HL-60/S4 treated with phorbol 12-myristate 13-acetate at 8.2 ng/mL for 4 days and 3 days (cell line): ENCODE results near the gene CLMN.

Experiments
- in situ Hi-C: fragments of 300-500 bp; cut with MboI; formaldehyde crosslinking; loops from 2 replicates; pipeline ENCODE4 v1.15.0; 2022; ENCODE audit warnings: low sequenced_read_pairs

The CLMN gene

GRCh38 chr14:95245334-95245733, 74.4 kb downstream of the CLMN start:
- in situ Hi-C loops: no loop called here

DNA sequence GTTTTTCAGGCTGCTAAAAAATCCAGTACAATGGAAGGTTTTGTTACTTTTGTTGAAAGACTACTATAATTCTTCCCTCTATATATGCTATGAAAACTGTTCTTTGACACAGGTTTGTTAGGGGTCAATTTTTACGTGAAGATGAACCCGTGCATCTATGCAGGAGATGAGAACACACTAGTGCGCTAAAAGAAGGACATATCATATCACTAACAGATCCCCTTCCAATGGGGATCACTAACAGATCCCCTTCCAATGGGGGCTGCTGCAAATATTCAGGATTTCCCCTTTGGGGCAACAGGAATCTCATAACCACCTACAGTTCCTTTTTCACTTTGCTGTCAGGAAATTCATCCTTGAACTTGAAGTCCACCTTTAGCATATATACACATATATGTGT, 75.1 kb downstream of the CLMN start:
- in situ Hi-C loops: no loop called here

GRCh38 chr14:95242870-95243269, 76.8 kb downstream of the CLMN start:
- in situ Hi-C loops: no loop called here

GRCh38 chr14:95240859-95241813, 78.6 kb downstream of the CLMN start:
- in situ Hi-C loops: no loop called here

- in situ Hi-C loops: no loop called here
These were observed 81.0 kb downstream of the CLMN start for GRCh38 chr14:95238487-95239298.

DNA sequence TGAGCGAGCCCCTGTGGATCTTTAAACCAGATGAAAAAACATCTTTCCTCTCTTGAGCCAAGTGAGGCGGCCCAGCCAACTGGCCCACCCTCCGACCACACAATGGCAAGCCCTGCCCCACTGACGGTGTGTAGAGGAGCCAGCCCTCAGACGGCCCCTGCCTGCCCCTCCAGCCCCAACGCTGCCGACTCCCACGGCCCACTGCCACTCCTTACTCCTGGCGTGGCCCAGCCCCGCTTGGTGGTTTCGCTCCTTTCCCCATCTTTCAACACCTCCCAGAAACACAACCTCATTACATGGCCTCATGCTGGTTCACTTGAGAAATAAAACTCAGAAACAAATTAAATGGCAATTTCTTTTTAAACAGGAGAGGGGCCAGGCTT, 81.8 kb downstream of the CLMN start:
- in situ Hi-C loops: no loop called here

- in situ Hi-C loops: no loop called here
These were observed 82.4 kb downstream of the CLMN start for GRCh38 chr14:95237121-95237957.

DNA sequence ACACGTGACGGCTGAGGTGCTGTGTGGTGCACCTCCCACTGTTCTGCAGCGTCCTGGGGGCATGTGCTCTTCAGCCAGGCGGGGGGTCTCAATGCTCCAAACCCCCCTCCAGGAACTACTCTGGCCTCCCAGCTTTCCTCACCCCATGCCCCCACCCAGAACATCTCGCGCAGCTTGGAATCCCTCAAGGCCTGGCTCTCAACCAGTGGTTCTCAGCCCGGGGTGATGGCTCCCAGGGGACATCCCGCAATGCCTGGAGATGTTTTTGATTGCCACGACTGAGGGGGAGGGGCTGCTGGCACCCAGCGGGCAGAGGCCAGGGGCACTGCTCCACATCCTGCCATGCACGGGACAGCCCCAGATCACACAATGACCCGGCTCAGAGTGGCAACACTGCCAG, 83.5 kb downstream of the CLMN start:
- in situ Hi-C loops: no loop called here

- in situ Hi-C loops: no loop called here
These were observed 83.9 kb downstream of the CLMN start for GRCh38 chr14:95235767-95236166.

DNA sequence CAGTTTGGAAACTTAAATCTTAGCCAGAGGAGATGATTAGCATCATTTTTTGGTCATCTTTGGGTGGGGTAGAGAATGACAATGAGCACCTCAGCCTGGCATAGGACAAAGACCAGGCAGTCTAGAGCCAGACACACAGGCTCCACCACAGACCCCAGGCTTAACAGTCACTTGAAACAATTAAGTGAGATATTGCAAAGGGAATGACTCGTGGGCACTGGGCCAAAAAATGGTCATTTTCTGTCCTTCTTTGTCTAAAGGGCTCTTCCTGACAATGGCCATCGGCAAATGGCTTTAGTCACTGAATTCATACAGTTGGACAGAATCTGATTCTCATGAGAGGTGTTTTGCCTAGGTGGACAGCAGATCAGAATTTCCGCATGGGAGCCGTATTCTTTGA, 84.4 kb downstream of the CLMN start:
- in situ Hi-C loops: no loop called here

DNA sequence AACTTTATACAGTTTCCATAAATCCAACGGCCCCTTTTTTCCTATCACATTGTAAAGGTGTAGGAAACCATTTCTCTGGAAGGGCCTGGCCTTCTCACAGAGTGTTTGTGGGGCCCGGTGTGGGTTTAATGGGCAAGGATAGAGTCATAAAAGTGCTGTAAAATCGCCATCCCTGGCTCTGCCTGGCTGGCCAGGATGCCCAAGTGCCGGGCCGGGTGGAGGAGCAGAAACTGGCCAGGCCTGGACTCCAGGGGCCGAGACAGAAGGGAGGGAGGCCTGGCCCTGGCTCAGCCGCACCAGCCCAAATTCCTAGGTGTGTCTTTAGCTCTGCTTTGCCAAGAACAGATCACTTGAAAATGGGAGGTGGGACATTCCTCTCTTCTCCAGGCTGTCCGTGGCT, 85.3 kb downstream of the CLMN start:
- in situ Hi-C loops: no loop called here

- in situ Hi-C loops: no loop called here
These were observed 85.9 kb downstream of the CLMN start for GRCh38 chr14:95233702-95234241.

DNA sequence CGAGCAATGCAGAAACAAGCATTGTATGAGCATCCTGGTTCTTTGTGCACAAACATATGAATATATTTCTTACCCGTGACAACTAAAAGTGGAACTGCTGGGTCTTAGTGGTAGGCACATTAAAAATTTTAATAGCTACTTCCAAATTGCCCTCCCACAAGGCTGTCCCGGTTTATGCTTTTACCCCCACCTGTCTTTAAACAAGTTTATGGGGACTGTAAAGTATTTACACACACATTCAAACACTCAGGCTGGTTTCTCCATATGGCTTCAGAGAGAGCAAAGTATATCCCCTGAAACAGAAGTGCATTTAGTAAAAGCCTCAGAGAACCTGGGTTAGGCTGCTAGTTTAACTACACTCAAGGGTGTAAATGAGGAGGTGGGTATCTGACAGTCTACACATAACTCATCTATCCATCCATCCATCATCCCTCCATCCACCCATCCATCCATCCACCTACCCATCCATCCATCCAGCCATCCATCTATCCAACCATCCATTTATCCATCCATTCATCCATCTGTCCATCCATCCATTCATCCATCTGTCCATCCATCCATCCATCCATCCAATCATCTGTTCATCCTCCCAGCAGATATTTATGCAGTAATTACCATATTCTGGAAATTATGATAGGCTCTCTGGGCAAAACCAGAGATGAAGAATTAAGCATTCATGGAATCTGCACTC, 86.7 kb downstream of the CLMN start:
- in situ Hi-C loops: no loop called here

DNA sequence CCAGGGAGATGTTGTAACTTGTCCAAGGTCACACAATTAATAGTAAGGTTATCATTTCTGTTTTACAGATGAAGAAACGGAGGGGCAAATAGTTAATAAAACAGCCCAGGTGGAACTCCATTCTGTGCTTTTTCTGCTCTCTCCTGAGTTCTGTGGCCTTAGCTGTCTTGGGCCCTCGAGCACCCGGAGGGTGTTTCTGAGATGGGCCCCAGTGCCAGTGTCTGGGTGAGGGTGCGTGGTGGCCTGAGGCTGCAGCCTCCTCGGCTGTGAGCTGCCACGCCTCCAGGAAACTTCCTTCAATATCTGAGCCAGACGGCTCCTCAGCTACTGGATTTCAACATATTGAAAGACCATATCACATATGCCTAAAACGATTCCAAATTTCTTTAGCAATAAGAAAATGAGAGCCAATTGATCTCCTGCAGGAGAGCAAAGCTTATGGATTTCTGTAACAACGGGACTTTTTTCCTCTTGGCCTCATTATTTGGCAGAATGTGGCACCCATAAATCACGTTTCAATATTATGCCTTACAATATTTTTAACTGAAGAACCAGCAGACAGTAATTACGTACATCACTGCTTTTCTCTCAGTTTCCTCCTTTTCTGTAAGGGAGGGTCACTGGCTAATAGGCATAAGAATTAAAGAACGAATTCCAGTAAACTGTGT, 87.6 kb downstream of the CLMN start:
- in situ Hi-C loops: no loop called here

DNA sequence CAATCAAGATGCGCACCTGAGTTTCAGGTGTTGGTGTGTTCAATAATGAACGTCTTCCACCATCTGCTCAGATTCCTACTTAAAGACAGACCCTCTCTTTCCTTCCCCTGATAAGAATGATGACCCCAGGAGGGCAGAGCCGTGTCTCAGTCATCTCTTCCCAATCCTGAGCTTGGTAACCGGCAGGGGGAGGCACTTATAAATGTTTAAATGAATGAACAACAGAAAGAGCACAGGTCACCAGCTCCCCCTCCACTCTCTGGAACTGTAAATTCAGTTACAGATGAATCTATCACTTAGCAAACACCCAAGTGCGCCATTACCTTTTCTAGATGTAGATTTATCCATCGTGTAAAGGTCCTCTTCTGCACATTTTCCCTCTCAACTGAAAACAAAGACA, 90.0 kb downstream of the CLMN start:
- in situ Hi-C loops: no loop called here

- in situ Hi-C loops: no loop called here
These were observed 91.5 kb downstream of the CLMN start for GRCh38 chr14:95228240-95228639.

DNA sequence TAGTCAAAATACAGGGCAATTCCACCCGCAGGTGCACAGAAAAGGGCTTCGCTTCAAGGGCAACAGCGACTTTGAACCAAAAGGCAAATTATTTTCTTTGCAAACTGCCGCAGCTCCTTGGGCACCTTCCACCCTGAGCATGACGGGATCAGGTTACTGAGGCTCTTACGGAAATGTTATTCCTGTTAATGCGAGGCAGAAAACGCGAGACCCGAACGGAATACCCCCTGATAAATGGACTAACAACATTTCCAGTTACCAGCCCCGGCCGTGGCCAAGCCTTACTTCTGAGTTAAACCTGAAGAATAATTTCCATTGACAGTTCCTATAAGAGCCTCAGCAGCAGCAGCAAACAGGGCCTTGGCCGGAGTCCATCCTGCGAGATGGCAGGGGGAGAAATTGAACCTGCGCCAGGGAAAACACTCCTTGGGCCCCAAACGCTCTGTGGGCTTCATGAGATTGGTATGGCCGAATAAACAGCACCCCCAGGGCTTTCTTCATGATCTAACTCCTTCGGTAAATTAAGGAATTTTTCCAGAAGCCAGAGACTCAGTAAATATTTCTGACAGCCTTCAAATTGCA, 92.3 kb downstream of the CLMN start:
- in situ Hi-C loops: no loop called here

- in situ Hi-C loops: no loop called here
These were observed 92.9 kb downstream of the CLMN start for GRCh38 chr14:95226801-95227200.

GRCh38 chr14:95225251-95225887, 94.3 kb downstream of the CLMN start:
- in situ Hi-C loops: no loop called here
